ENCODE measurements around the gene VPS35L.

Gene VPS35L

DNA sequence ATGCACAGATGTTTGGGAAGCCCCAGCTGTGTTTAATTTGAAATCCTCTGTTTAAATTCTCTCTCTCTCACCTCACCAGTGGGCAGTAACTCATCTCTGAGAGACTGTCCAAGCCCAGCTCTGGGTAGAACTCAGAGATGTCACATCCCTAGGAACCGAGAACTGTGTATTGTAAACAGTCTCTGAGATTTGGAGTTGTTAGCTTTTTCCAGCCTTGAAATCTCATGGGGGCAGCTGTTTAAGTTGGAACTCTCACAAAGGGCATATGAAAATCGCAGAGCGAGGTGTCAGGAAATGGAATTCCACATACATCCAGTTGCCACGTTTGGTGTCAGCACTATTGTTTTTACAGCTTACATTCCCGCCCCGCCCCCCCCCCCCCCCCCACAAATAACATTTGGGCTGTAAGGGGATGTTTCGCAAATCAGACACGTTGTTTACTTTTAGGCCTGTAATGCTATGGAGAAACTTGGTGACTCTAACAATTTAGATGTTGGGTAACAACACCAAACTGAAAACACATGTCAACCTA lies 34.3 kb downstream of the VPS35L start:
- DNase-seq (ENCODE audit: low read depth), result peak; percentile 98

DNA sequence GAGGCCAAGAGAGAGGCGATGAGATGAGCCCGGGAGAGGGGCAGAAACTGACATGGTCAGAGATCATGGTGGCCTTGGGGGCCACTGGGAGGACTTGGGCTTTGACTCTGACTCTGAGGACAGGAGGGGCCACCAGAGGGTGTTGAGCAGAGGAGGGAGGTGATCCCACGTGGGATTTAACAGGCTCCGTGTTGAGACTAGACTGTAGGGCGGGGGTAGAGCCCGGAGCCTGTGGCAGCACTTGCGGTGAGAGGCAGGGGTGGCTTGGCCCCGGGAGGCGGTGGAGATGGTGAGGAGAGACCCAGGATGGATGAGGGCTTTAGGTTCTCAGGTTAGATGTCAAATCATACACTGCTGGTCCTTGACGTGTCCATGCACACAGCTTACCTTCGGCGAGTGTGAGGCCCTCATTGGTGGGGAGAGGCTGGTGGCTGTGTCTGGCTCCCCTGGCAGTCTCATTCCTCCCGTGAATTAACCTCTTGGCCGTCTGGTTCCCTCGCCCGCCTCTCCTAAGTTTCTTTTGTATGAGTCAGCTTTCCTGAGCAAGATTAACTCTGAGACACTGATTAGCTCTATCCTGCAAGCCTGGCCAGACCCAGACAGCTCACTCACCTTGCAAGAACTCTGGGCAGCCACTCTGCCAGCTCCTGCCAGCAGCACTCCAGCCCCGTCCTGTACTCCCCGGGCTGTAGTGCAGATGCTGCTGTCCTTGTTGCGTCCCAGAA lies 39.7 kb downstream of the VPS35L start:
- DNase-seq (ENCODE audit: low read depth), result peak; percentile 44

DNA sequence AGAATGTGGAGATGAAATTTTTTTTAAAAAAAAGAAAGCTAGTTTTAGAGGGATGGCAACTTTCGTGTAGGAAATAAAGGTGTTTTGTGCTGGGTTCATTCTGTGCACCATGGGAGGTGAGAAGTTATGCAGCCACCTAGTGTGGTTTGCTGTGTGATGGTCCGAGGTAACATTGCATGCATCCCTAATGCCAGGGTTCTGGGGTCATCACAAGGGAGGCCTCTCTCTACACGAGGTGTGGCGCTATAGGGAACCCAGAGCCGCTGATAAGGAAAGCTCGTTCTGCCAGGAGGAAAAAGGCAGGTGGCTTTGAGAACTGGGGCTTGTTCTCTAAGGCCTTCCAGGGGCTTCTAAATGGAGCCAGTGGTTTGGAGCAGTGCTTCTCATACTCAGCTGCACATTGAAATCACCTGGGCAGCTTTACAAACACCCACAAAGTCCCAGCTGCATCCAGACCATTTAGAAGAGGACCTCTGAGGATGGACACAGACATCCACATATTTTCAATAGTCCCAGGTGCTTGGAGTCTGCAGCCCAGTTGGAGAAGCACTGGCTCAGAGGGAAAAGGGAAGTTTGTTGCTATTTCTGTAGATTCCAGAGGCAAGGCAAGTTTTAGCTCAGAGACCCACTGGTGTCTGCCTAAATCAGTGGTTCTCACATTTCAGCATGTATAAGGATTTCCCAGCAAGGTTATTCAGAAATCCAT lies 43.5 kb downstream of the VPS35L start:
- DNase-seq (ENCODE audit: low read depth), result no peak

DNA sequence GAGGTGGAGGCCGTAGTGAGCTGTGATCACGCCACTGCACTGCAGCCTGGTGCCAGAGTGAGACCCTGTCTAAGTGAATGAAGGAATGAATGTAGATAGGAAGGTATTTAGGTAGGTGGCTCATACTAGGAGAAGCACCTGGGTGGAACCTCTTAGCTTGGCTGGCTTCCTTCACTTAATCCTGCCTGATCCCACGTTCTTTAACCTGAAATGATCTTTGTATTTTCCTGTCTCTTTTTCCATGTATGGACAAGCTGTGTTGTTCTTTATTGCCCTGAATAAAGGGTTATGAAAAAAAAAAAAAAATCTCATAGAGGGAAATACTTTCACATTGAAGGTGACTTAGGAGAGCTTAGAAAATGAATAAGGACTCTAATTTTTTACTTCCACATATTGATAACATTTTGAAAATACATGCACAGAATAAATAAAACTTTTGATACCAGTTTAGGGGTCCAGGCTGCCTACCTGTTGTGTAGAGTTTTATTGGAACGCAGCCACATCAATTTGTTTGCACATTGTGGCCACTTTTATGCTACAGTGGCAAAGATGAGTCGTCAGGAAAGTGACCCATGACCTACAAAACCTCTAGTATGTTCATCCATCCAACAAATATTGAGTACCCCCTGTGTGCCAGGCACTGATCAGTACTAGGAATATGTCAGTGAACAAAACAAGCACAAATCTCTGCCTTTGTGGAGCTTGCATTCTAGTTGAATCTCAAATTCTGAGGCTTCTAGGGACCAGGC lies 44.6 kb downstream of the VPS35L start:
- DNase-seq (ENCODE audit: low read depth), result no peak

DNA sequence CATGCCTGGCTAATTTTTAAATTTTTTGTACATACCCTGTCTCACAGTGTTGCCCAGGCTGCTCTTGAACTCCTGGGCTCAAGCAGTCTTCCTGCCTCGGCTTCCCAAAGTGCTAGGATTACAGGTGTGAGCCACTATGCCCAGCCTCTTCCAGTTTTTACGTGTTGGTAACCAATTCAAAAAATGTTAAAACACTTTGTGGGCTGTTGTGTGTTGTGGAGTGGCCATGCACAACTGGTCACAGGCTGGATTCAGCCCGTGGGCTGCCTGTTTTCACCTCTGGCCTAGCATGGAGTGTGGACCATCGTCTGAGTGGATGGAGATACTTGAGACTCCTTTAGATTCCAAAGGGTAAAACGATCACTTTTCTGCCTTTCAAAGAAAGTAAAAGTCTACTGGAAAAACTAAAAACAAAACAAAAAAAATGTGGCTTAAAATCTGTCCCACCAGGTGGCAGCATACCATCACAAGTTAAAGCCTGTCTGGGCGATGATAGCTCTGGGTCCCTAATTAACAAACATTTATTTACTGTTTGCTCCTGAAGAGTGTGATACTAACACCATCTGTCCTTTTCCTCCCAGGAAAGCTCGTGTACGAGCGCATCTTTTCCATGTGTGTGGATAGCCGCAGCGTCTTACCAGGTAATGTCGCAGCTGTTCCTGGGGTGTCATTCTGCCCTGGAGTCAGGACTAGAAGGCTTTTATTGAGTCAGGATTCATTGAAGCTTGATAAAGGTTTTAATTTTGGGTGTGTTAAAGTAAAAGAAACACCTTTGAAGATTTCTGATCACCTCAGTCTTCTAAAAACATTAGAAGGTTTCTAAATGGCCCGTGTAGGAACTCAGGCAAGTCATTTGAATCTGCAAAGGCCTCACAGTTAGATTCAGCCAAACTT lies 45.8 kb downstream of the VPS35L start:
- peak; percentile 36 for DNase-seq (ENCODE audit: low read depth)

DNA sequence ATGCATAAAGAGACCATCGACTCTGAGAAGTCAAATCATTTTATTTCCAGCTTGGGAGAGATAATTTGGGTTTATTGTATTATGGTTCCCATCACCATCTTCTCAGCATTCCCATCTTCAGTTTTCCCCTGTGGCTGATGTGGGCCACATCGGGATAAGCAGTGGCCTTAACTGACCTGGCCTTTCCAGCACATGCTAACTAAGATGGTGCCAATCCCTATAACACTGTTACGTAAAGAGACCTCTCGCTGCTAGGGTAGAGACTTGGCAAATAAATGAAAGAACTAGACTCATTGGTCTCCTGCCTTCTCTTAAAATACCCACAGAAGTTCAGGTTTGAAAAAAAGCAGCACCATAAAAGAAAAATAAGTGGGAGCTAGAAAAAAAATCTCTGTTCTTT lies 49.4 kb downstream of the VPS35L start:
- no peak for DNase-seq (ENCODE audit: low read depth)

DNA sequence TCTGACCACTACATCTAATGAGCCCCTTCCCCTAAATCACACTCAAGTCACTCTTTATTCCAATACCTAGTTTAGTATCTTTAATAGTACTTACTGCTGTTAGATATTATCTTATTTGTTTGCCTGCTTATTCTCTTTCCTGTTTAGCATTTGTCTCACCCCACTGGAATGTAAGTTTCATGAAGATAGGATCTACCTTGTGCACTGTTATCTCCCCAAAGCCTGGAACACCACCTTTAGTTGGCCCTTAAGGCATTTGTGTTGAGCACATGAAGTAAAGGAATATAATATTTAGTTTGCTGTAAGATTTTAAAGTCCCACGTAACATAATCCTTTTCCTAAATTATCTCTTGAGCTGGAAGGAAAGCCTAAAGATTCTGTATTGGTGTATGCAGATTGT lies 50.2 kb downstream of the VPS35L start:
- no peak for DNase-seq (ENCODE audit: low read depth)

DNA sequence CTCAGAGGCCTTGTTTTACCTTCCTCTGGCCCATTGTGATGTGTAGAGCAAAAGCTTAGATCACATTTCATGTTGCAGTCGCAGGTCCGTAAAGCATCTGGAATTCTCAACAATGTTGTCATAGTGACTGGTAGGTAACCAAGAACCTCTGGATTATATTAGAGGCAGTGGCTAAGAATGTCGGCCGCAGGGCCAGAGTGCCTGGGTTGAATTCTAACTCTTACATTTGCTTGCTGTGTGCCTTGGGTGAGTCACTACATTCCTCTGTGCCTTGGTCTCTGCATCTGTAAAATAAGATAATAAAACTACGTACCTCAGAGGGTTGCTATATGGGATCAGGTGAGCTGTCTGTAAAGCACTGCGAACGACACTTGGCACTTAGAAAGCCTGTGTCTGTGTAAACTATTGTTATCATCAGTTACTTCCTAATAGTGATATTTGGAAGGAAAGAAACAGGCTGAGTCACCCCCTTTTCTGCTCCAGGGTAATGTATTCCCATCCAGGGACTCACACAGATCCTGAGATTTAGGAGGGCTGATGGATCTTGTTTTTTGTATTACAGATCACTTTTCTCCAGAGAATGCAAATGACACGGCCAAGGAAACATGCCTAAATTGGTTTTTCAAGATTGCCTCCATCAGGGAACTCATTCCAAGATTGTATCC lies 52.2 kb downstream of the VPS35L start:
- DNase-seq (ENCODE audit: low read depth), result peak; percentile 83

DNA sequence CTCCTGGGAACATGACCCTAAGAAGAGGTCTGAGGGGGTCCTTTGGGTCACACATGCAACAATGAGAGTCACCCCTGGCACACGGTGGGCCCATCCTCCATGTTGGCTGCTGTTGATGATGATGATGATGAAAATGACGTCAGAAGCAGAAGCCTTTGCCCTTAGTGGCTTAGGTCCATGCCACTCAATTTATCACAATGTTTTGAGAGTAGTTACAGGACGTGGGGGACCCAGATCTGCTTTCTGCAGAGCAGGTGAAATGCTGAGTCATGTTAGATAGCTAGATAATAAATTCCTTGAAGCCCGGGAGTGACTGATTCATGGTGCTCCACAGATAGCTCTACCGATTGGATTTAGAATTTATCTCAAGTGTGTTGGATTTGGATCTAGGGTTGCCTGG lies 53.9 kb downstream of the VPS35L start:
- no peak for DNase-seq (ENCODE audit: low read depth)

DNA sequence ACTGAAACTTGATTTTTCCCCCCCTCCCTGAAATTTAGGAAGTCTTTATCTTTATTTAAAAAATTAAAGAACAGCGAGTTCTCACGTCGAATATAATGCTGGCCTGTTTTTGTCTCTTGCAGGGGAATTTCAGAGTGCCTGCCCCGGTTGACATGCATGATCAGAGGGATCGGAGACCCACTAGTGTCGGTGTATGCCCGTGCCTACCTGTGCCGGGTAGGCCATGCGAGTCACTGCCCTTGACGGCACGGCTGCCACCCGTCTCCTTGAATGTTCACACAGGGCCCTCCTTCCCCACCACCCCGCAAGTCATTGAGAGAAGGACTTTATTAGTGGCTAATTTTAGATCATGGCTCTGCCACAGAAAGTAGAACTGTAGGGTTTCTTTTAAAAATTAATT lies 54.7 kb downstream of the VPS35L start:
- no peak for DNase-seq (ENCODE audit: low read depth)

DNA sequence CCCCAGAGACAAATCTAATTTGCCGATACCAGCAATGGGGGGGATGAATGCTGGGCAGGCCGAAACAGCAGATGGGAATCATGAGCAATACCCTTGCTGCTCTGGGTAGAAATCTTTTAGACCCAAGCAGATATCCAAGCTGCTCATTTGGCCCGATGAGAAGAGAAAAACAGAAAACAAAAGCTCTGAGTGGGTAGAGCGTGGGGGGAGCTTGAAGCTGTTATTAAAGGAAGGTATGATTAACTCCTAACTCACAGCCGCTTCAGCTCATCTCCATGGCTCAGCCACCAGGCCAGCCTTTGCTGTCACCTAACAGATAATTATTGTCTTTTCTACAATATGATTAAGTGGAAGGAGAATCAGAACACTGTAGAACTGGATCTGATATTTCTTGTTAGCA lies 58.3 kb downstream of the VPS35L start:
- DNase-seq (ENCODE audit: low read depth), result no peak

DNA sequence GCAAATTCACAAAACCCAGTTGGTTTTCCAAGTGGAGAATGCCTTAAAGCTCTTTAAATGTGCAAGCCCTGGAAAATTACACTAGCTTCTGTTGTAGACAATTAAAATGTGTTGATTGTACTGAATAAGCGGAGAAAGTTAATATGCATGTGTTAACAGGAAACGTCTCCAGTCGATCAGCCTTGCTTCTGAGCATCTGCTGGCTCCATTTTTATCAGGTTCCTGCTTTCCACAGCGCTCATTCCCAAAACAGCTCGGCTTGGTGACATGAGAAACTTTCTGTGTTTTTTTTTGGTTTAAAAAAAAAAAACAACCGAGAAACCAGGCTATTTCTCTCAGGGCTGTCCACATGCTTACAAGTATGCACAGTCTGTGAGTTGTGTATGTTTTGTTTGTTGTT lies 60.7 kb downstream of the VPS35L start:
- DNase-seq (ENCODE audit: low read depth), result no peak

DNA sequence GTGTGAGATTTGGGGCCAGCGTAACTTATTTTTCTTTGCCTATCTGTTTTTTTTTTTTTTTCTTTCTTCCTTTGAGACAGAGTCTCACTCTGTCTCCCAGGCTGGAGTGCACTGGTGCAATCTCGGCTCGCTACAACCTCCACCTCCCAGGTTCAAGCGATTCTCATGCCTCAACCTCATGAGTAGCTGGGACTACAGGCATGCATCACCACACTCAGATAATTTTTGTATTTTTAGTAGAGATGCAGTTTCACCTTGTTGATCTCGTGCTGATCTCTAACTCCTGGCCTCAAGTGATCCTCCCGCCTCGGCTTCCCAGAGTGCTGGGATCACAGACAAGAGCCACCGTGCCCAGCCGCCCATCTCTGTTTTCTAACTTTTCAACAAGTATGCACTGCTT lies 63.4 kb downstream of the VPS35L start:
- DNase-seq (ENCODE audit: low read depth), result no peak

DNA sequence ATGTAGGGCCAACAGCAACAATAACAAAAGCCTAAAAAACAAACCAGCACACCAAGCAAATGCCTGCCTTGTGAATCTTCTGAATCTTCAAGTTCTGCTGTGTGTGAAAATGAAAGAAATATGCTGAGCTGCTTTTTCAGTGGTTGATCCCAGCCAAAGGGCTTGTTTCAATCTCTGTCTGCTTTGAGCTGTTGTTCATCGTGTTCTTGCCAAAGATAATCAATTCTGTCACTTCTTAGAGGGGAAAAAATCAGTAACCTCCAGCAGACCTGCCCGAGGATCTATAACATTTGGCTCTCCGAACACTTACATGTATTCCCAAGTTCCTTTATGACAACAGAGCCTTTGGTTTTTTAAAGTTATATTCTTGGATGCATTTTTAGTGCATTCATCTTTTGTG lies 65.9 kb downstream of the VPS35L start:
- DNase-seq (ENCODE audit: low read depth), result no peak

DNA sequence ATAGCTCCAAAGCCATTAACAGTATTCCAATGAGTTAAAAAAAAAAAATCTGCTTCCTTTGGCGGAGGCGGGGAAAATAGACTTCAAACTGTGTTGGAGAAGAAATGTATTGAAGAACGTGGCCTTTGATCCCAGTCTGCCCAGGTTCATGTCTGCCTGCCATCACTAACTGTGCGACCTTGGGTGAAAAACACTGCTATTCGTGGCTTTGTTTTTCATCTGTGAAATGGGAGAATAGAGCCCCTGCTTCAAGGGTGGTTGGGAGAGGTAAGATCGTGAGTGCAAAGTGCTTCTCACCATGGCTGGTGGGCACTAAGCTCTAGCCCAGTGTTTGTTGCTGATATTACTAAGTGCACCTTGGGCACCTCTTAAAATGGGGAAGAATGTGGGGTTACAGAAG lies 69.5 kb downstream of the VPS35L start:
- DNase-seq (ENCODE audit: low read depth), result no peak

DNA sequence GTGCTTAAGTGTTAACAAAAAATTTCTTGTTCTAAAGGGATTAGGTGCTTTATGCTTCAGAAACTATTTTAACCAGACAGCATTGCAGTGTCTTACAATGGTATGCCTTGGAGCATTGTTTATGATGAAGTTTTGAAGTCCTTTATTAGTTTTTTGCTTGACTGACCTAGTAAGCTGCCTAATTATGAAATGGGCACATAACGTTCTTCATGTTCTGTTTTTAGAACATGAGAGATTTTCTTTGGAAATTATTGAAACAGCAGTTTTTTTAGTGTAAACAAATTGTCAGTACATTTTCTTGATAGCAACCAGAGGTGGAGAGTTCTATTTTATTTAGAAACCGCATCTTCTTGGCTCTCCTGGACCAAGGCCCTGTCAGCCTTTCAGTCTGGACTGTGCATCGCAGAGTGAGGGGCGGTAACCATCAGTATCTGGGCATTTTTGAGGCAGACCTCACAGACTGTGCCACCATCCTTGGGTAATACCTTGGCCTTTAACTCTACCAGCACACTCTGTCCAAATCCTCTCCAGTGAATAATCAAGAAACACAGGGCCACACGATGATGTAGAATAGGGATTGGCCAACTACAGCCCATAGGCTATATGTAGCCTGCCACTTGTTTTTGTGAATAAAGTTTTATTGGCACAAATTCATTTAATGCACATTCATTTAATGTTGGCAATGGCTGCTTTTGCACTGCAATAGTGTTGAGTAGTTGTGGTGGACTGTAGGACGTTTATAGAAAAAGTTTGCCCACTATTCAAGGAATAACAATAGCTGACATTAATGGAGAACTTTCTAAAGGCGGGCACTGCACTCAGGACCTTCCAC lies 81.1 kb downstream of the VPS35L start:
- peak; percentile 84 for DNase-seq (ENCODE audit: low read depth)

DNA sequence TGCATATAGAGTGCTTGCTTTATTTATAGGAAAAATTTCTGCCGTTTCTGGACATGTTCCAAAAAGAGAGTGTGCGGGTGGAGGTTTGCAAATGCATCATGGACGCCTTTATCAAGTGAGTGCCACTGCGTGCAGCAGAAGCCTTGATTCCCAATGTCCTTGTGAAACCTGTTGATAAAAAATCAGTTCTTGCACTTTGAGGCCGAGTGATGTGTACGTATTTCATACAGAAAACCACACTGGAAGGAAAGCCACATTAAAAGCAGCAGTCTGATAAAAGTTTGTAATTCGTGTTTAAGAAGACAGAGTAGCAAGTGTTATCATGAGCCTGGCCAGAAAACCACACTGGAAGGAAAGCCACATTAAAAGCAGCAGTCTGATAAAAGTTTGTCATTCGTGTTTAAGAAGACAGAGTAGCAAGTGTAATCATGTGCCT lies 84.5 kb downstream of the VPS35L start:
- no peak for DNase-seq (ENCODE audit: low read depth)

DNA sequence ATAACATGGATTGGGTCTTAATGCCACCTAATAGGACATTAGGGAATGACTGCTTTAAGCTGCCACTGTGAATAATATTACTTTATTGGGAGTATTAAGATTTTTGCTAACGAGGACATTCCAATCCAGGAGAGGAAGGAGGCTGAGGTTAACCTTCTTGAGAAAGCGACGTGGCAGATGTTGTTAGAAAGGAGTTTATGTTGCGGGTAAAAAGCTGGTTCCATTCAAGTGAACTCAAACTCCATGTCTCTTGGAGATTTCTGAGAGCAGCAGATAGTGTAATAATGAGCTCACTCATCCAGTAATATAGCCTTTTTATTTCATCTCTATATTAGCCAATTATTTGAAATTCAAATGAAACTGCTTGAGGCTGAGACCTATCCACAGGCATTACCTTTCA lies 87.0 kb downstream of the VPS35L start:
- DNase-seq (ENCODE audit: low read depth), result peak; percentile 54

DNA sequence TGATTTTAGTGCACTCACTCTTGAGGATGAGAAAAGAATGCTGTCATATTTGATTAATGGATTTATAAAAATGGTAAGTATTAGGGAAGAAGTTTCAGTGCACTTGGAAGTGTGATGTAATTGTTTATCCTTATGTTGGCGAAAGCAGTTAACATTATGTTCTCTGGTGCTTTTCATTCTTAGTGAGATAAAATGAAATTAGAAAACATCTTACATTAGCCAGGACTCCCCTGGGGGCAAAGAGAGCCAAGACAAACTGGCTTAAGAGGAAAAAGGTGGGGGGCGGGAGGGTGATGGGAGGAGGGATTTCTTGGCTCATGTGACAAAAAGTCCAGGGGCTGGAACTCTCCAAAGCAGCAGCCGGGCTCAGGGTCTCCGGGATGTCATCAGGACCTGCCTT lies 89.4 kb downstream of the VPS35L start:
- peak; percentile 66 for DNase-seq (ENCODE audit: low read depth)

DNA sequence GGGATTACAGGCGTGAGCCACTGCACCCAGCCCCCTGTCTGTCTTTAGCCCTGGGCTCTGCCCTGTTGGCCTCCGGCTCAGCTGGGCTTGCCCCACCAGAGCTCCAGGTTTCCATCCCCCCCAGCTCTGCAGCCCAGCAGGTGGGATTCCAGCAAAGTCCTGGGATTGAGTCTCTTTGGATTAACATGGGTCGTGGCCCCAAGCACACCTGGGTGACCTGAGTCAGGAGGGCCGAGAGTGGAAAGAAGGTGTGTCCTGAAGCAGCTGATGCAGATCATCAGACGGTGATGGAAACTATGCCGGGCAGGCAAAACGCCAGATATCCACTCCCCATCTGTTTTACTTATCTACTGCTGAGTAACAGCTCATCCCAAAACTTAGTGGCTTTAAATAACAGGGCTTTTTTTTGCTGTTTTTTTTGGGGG lies 90.1 kb downstream of the VPS35L start:
- DNase-seq (ENCODE audit: low read depth), result no peak
